HG02885 (cell line): ENCODE results near the gene JKAMP.

ENCODE experiments used
- ATAC-seq: cut with Tn5 transposase; IDR thresholded peaks from one replicate; pipeline ENCODE4 v1.9.1; 2021; ENCODE audit warnings: mild to moderate bottlenecking; ENCODE audit not compliant: unreplicated experiment, poor library complexity

JKAMP gene

DNA sequence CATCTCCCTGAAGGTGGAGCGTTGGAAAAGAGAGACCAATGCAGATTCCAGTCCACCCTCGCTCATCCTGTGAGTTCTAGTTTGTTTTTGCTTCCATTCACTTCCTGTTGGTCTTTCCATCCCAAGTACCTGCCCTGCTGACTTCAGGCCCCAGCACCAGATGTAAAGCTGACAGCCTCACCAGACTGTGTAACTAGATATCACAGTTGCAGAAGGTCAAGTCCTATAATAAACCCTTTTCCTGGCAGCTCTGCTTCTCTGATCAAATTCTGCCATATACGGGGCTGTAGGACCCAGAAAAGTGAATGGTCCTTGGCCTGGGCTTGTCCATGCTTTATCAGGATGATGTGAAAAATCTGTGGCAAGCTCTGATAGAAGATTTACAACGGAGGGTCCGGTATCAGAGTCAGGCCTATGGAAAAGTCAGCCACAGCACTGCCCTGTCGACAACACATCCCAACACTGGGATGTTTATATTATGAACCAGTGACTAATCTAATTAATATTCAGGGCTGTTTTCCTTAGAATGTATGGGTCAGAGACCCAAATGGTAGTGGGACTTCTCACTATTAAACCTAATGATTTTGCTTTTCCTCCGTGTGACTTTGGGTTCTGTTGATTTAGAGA lies 50.2 kb downstream of the JKAMP start:
- ATAC-seq, result no peak

DNA sequence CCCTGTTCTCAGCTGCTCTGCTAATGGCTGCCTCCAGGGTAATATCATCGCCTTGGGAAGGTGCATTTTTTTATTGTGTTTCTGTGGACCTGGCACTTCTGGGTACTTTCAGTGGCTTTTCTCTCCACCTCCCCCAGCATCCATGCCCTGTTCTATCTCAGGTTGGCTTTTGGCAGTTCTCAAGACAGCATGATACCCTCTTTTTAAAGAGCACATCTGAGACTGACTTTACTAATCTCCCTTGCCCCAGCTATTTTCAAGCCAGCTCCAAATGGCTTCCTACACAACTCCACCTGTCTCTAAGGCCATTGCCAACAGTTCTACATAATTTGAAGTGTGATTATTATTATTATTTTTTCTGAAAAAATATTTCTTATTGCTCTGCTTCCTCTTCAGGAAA lies 53.2 kb downstream of the JKAMP start:
- no peak for ATAC-seq

DNA sequence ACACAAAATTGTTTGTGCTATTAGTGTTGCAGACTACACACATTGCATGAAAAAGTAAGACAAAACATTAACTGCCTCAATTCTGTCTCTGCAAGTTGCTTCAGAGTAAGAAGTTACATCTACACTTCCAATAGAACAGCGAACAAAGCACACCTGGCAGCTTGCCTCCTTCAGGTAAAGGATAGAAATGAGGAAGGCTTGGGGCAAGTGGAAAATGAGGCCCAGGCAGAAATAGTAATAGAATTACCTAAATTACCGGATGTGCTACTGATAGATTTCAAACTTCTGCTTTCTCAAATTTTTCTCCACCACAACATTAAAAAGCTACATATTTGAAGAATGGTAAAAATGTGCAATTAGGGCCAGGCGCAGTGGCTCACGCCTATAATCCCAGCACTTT lies 54.6 kb downstream of the JKAMP start:
- ATAC-seq, result no peak

DNA sequence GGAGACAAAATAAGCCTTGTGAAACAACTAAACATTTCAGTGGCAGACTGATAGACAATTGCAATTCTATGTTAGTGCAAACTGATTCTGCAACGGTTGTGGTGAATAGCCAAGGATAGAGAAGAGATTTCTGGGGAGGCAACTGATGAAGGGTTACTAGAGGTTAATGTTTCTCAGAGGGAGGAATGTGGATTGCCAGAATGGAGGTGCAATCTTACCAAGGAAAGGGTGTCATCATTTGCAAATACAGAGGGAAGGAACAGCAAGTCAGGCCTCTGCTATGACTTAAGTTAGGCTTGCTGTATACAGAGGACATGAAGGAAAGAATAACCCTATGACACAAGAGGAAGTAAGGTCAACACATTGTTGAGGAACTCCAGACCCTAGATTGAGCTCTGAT lies 56.5 kb downstream of the JKAMP start:
- no peak for ATAC-seq

DNA sequence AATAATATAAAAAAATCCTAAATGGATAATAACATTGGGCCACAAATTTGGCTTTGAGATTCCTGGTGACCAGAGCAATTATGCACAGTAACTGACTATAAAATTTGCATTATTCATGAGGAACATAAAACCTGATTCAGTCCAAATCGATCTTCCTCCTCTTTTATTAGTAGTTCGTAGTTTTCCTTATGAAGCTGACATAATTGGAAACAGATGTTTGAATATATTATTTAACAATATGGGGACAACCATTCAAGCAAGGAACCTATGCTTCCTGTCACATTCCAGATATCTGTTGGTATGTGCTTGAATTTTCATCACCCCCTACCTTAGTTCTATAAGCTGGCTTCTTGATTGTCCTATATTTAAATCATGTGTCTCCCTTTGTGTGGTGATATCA lies 57.4 kb downstream of the JKAMP start:
- ATAC-seq, result no peak

DNA sequence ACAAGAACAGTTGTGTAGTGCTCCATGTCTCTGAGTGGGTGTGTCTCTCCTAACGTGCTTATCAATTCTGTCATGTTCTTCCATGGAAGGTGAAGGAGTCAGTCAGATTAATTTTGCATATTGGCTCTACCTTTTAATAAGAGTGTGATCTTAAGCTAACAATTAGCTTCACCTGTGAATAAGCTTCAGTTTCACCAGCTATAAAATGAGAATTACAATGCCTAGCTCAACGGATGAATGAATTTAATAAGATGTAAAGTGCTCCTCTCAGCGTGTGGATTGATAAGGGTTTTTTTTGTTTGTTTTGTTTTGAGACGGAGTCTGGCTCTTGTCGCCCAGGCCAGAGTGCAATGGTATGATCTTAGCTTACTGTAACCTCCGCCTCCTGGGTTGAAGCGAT lies 59.6 kb downstream of the JKAMP start:
- no peak for ATAC-seq

DNA sequence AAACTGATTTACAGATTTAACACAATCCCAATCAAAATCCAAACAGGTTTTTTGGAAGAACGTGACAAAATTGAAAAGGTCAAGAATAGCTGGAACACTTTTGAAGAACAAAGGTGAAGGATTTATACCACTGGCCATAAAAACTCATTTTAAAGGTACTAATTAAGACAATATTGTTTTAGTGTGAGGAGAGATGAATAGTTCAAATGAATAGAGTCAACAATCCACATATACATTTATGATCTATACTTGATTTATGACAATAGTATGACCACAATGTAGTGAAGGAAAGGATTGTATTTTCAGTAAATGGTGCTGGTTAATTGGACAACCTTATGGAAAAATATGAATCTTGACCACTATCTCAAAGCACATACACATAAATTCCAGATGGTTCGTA lies 63.0 kb downstream of the JKAMP start:
- no peak for ATAC-seq
